ENCODE data around the gene KL.

Gene KL

DNA sequence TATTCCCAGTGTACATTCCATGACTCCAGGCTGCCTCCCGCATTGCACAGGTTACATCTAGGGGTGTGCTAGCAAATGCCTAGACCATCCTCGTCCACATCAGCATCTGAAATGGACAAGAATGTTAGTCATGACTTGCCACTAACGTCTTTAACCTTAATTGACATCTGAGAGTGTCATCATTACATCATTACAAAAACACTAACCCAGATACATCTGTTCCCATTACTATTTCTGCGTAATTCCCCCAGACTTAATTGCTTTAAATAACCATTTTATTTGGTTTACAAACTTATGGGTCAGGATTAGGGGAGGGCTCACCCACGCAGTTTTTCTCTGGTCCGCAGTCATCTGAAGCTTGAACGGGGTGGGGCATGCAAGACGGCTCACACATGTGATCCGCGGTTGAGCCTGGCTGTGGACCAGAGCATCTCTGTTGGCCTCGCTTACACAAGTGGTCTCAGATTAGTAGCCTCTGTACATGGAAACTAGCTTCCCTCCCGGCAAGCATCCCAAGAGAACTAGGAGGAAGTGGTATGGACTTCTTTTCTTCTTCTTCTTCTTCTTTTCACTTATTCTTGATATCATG is 15.9 kb downstream of the KL start:
- TF ChIP-seq RAD21 (IDR thresholded peaks at IDR 0.05; ENCODE audit: low read depth): no peak
- TF ChIP-seq, protein P1, sequence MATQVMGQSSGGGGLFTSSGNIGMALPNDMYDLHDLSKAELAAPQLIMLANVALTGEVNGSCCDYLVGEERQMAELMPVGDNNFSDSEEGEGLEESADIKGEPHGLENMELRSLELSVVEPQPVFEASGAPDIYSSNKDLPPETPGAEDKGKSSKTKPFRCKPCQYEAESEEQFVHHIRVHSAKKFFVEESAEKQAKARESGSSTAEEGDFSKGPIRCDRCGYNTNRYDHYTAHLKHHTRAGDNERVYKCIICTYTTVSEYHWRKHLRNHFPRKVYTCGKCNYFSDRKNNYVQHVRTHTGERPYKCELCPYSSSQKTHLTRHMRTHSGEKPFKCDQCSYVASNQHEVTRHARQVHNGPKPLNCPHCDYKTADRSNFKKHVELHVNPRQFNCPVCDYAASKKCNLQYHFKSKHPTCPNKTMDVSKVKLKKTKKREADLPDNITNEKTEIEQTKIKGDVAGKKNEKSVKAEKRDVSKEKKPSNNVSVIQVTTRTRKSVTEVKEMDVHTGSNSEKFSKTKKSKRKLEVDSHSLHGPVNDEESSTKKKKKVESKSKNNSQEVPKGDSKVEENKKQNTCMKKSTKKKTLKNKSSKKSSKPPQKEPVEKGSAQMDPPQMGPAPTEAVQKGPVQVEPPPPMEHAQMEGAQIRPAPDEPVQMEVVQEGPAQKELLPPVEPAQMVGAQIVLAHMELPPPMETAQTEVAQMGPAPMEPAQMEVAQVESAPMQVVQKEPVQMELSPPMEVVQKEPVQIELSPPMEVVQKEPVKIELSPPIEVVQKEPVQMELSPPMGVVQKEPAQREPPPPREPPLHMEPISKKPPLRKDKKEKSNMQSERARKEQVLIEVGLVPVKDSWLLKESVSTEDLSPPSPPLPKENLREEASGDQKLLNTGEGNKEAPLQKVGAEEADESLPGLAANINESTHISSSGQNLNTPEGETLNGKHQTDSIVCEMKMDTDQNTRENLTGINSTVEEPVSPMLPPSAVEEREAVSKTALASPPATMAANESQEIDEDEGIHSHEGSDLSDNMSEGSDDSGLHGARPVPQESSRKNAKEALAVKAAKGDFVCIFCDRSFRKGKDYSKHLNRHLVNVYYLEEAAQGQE (IDR thresholded peaks at IDR 0.05; ENCODE audit: low read depth): no peak
- TF ChIP-seq, protein P2, sequence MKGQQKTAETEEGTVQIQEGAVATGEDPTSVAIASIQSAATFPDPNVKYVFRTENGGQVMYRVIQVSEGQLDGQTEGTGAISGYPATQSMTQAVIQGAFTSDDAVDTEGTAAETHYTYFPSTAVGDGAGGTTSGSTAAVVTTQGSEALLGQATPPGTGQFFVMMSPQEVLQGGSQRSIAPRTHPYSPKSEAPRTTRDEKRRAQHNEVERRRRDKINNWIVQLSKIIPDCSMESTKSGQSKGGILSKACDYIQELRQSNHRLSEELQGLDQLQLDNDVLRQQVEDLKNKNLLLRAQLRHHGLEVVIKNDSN (IDR thresholded peaks at IDR 0.05): no peak
- no peak for TF ChIP-seq EP300 (IDR thresholded peaks at IDR 0.05; ENCODE audit: borderline replicate concordance)
- TF ChIP-seq YY1 (IDR thresholded peaks at IDR 0.05; ENCODE audit: low read depth): no peak
- TF ChIP-seq CREB1 (IDR thresholded peaks at IDR 0.05; ENCODE audit: low read depth): no peak
- TF ChIP-seq TAF1 (IDR thresholded peaks at IDR 0.05; ENCODE audit: low read depth): no peak
- no peak for TF ChIP-seq EGR1 (IDR thresholded peaks at IDR 0.05)
- no peak for TF ChIP-seq NFIC (IDR thresholded peaks at IDR 0.05)
- no peak for TF ChIP-seq TCF12 (IDR thresholded peaks at IDR 0.05; ENCODE audit: low read depth)
- TF ChIP-seq CEBPB (IDR thresholded peaks at IDR 0.05): no peak

DNA sequence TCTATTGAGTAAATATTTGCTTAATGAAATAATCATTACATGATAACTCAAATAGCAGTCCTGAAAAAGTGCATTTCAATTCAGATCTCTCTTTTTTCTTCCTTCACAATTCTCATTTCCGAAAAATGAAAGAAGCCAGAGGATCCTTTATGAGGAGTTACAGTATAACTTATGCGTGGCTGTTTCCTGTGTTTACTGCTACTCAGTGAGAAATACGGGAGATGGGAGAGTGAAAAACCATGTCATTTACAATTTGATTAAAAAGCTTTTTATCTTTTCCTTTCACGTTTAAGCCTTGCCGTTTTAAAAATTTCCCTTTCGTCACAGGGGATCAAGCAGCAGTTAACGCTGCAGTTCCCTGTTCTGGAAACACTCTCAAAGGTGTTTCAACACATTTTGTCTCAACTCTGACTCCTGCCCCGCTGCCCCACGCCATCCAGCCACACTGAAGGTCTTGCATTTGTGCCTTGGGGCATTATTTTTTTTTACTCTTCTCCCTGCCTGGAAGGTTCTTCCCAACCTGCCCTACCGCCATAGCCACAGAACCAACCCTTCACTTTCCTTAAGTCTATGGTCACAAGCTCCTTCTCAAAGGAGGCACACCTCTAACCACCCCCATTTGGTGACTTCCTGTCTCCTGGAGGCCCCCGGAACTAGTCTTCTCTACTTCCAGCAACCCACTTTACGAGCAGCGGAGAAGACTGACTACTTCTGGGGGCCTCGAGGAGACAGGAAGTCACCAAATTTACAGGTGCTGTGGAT is 17.0 kb downstream of the KL start:
- no peak for TF ChIP-seq CEBPB (IDR thresholded peaks at IDR 0.05)

DNA sequence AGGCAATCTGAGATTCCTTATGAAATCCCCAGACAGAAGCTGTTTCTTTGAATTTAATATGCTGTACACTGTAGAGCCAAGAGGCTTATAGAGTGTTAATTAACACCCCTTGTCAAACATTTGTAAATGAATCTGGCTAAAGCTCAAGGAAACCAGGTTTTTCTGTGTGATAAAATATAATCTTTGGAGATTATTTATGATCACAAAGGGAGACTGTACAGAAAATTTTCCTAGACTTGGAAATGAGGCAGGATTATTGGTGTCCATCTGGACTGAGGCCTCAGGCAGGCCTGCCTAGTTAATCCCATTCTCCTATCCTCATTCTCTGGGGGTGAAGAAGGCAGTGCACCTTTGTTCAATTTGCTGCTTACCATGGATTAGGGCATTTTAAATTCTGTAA is 17.8 kb downstream of the KL start:
- TF ChIP-seq, protein P3, sequence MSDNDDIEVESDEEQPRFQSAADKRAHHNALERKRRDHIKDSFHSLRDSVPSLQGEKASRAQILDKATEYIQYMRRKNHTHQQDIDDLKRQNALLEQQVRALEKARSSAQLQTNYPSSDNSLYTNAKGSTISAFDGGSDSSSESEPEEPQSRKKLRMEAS (IDR thresholded peaks at IDR 0.05): no peak
- TF ChIP-seq NFIC (IDR thresholded peaks at IDR 0.05): no peak
- TF ChIP-seq CEBPB (IDR thresholded peaks at IDR 0.05): no peak
- TF ChIP-seq FOXM1 (IDR thresholded peaks at IDR 0.05; ENCODE audit: borderline replicate concordance, low read depth): no peak
- TF ChIP-seq EGR1 (IDR thresholded peaks at IDR 0.05): no peak
- no peak for TF ChIP-seq TAF1 (IDR thresholded peaks at IDR 0.05; ENCODE audit: low read depth)
- TF ChIP-seq, protein P1 (IDR thresholded peaks at IDR 0.05; ENCODE audit: low read depth): no peak
- no peak for TF ChIP-seq CREB1 (IDR thresholded peaks at IDR 0.05; ENCODE audit: low read depth)
- TF ChIP-seq EP300 (IDR thresholded peaks at IDR 0.05; ENCODE audit: borderline replicate concordance): no peak
- no peak for TF ChIP-seq ZBTB7A (IDR thresholded peaks at IDR 0.05; ENCODE audit: low read depth)
- TF ChIP-seq YY1 (IDR thresholded peaks at IDR 0.05; ENCODE audit: low read depth): no peak
- TF ChIP-seq, protein P2 (IDR thresholded peaks at IDR 0.05): no peak
- TF ChIP-seq TCF12 (IDR thresholded peaks at IDR 0.05; ENCODE audit: low read depth): no peak
- no peak for TF ChIP-seq RAD21 (IDR thresholded peaks at IDR 0.05; ENCODE audit: low read depth)
- TF ChIP-seq TEAD4 (IDR thresholded peaks at IDR 0.05): no peak

DNA sequence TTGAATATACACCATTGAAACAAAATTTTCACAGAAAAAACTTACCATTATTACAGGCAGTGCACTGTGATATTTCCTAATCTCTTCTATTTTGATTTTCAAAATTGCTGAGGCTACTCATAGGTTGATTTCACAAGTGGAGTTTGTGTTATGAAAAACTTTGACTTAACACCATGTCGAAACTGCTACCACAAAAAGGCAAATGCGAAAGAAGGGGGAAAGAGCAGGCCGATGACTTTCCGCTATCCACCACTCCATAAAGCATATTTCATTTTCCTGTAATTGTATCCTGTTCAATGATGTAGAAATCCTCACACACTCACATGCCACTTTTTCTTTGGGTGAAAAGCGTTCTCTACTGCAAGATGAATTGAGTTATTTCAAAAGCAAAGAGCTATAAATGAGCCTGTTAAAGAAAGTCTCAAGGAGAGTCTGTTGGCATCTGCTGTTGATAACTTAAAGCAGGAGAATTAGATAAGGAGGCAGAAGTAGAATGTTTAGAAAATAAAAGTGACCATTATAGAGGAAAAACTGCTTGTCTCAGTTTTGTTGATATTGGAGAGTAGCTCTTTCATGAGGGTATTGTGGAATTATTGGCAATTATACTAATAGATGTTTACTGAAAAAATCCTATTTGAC is 18.8 kb downstream of the KL start:
- TF ChIP-seq CREB1 (IDR thresholded peaks at IDR 0.05; ENCODE audit: low read depth) (no peak), FOXM1 (IDR thresholded peaks at IDR 0.05; ENCODE audit: borderline replicate concordance, low read depth) (no peak)

DNA sequence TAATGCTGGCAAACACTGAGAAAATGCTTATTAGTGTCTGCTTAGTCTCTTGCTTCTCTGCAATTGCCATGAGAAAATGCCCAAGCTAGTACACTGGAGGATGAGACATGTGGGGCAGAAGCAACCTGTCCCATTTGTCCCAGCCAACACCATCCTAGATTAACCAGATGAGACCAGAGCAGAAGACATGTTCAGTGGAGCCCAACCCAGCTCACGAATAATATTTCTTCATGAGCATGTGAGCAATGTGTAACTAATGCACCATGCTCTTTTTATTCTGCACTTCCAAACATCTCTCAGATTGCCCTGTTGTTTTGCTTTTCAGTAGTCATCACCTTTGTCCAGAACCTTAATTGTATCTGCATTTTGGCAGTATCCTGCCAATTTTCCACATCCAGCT is 21.4 kb downstream of the KL start:
- no peak for TF ChIP-seq CEBPB (IDR thresholded peaks at IDR 0.05)

DNA sequence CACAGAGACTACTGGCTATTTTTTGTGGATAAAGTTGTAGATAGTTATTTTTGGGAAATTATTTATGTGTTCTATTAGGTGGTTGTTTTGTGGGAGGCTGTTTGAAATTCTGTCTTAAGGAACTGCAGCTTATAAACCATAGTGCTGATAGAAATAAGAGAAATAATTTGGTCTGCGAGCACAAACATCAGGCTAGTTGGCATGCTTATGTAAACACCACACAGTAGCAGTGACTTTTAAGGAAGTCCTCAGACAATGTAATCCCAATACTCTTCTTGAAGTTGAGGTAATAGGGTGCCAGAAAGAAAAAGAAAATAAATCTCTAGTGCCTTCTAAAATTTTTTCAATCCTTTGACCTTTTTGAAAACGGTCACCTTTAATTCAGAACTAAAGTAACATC is 23.9 kb downstream of the KL start:
- no peak for TF ChIP-seq ZBTB7A (IDR thresholded peaks at IDR 0.05; ENCODE audit: low read depth)
- no peak for TF ChIP-seq YY1 (IDR thresholded peaks at IDR 0.05; ENCODE audit: low read depth)
- TF ChIP-seq, protein P3 (IDR thresholded peaks at IDR 0.05): no peak
- TF ChIP-seq EGR1 (IDR thresholded peaks at IDR 0.05): no peak
- no peak for TF ChIP-seq TCF12 (IDR thresholded peaks at IDR 0.05; ENCODE audit: low read depth)
- no peak for TF ChIP-seq NFIC (IDR thresholded peaks at IDR 0.05)
- no peak for TF ChIP-seq TAF1 (IDR thresholded peaks at IDR 0.05; ENCODE audit: low read depth)
- TF ChIP-seq RAD21 (IDR thresholded peaks at IDR 0.05; ENCODE audit: low read depth): no peak
- no peak for TF ChIP-seq EP300 (IDR thresholded peaks at IDR 0.05; ENCODE audit: borderline replicate concordance)
- TF ChIP-seq, protein P2 (IDR thresholded peaks at IDR 0.05): no peak
- no peak for TF ChIP-seq CEBPB (IDR thresholded peaks at IDR 0.05)
- TF ChIP-seq, protein P1 (IDR thresholded peaks at IDR 0.05; ENCODE audit: low read depth): no peak
- no peak for TF ChIP-seq TEAD4 (IDR thresholded peaks at IDR 0.05)
- TF ChIP-seq FOXM1 (IDR thresholded peaks at IDR 0.05; ENCODE audit: borderline replicate concordance, low read depth): no peak
- TF ChIP-seq CREB1 (IDR thresholded peaks at IDR 0.05; ENCODE audit: low read depth): no peak

All from Ishikawa (cell line).